Activated CD4-positive, alpha-beta memory T cell treated with anti-CD3 and anti-CD28 coated beads for 36 hours (primary cell): ENCODE measurements around the gene NUDT4. TPM values are rescaled to one million over a fixed set of nuclear protein-coding genes. Genes with fewer than 3 reads are reported as not detected.

ENCODE experiments used
- CTCF ChIA-PET: fragments of 350-600 bp; sonication (Branson Sonifier 250); formaldehyde crosslinking; loops from one replicate; lab custom pipeline; 2021; ENCODE audit warnings: antibody characterized with exemption, inconsistent platforms; lab: Charles Lee
- POLR2A ChIA-PET: fragments of 350-600 bp; sonication (Branson Sonifier 250); formaldehyde crosslinking; loops from one replicate; lab custom pipeline; 2021; ENCODE audit warnings: antibody characterized with exemption; lab: Charles Lee
- DNase-seq: peaks from one replicate; pipeline ENCODE4 v3.0.0-alpha.2; 2020
- H3K27ac Mint-ChIP-seq: one replicate; pipeline ENCODE4 v1.8.0; 2021; ENCODE audit warnings: mixed read lengths
- H3K27me3 Mint-ChIP-seq: one replicate; pipeline ENCODE4 v1.8.0; 2021; ENCODE audit warnings: mixed read lengths
- H3K36me3 Mint-ChIP-seq: one replicate; pipeline ENCODE4 v1.8.0; 2021; ENCODE audit warnings: mixed read lengths
- H3K4me1 Mint-ChIP-seq: one replicate; pipeline ENCODE4 v1.8.0; 2021; ENCODE audit warnings: low read depth, mixed read lengths
- H3K4me3 Mint-ChIP-seq: one replicate; pipeline ENCODE4 v1.8.0; 2021; ENCODE audit warnings: mild to moderate bottlenecking, mixed read lengths
- H3K9me3 Mint-ChIP-seq: one replicate; pipeline ENCODE4 v1.8.0; 2021; ENCODE audit warnings: mixed read lengths
- intact Hi-C: fragments of 100-400 bp; cut with micrococcal nuclease; formaldehyde crosslinking; loops from one replicate; pipeline ENCODE4 v1.15.1; 2023
- total RNA-seq, 2 experiments: library from RNA; stranded (reverse); gene quantifications; one replicate each; pipeline ENCODE4 v1.2.3, GENCODE V29; 2021

NUDT4 gene
- total RNA-seq, 2 experiments from 2014 or later: 58.2 TPM

GRCh38 chr12:93448796-93449195 is 71.1 kb downstream of the NUDT4 start:
- H3K27ac Mint-ChIP-seq: no peak overlapping the region
- no peaks in the 10 kb centered on the region for H3K9me3 Mint-ChIP-seq
- ChIA-PET POLR2A (no interaction called here), CTCF (no interaction called here)
- intact Hi-C loops: loop anchor here (10.0 kb wide), 2 partner anchors 336 to 816 kb away; no protein-coding TSS in a partner anchor
- no peak for DNase-seq
- no peaks in the 10 kb centered on the region for H3K36me3 Mint-ChIP-seq
- no peaks in the 10 kb centered on the region for H3K27me3 Mint-ChIP-seq
- H3K4me1 Mint-ChIP-seq: peaks cover 21% of the 10 kb centered on the region
- H3K4me3 Mint-ChIP-seq: no peak overlapping the region

- intact Hi-C loops: loop anchor here (10.0 kb wide), 2 partner anchors 336 to 816 kb away; no protein-coding TSS in a partner anchor
- Mint-ChIP-seq H3K4me1 (peaks cover 21% of the 10 kb centered on the region), H3K36me3 (no peaks in the 10 kb centered on the region), H3K4me3 (no peak overlapping the region), H3K27me3 (no peaks in the 10 kb centered on the region), H3K27ac (no peak overlapping the region), H3K9me3 (no peaks in the 10 kb centered on the region)
- POLR2A ChIA-PET: interaction anchor here (0.7 kb wide), 1 partner anchor 655 kb away, joined by 4 read pairs; no protein-coding TSS in a partner anchor
- CTCF ChIA-PET: no interaction called here
- no peak for DNase-seq
These were observed 71.6 kb downstream of the NUDT4 start for GRCh38 chr12:93449277-93449676.

DNA sequence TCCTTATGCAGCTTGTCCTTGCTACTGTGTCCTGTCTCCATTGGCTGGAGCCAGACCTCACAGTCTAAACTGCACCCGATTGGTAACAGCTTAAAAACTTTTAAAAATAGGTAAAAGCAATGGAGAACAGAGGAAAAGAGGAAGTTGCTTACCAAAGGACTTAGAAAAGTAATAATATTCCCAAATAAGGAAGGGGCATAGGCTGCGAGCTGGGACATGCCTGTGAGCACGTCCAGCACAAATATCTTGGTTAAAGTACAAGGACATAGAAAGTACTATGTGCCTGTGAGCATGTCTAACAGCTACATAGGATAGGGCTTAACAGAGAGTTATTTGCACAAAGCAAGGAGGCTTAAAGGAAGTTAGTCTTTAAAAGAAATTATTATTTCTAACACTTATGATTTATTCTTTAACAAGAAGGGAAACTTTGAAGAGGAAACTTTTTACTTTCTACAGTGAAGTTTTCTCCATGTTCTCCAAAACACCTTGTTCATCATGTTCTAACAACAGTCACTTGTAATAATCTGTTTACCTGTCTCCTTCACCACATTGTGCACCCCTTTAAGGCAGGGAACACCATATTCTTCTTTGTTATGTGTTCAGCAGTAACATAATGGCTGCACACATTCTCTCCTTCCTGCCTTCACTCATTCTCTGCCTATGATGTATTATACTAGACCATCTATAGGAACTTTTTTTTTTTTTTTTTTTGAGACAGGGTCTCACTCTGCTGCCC is 73.9 kb downstream of the NUDT4 start:
- ChIA-PET POLR2A (no interaction called here), CTCF (interaction anchor here (0.6 kb wide), 1 partner anchor 15 kb away, joined by 4 read pairs; no protein-coding TSS in a partner anchor)
- no peak overlapping the region for H3K4me3 Mint-ChIP-seq

GRCh38 chr12:93453633-93454032 is 75.9 kb downstream of the NUDT4 start:
- no peak overlapping the region for H3K27ac Mint-ChIP-seq
- no peak overlapping the region for H3K4me3 Mint-ChIP-seq
- H3K9me3 Mint-ChIP-seq: no peaks in the 10 kb centered on the region
- H3K36me3 Mint-ChIP-seq: no peaks in the 10 kb centered on the region
- DNase-seq: no peak
- ChIA-PET CTCF (no interaction called here), POLR2A (no interaction called here)
- H3K27me3 Mint-ChIP-seq: no peaks in the 10 kb centered on the region
- intact Hi-C loops: no loop called here
- peaks cover 8% of the 10 kb centered on the region for H3K4me1 Mint-ChIP-seq

More for the DNA sequence above, 73.9 kb downstream of the NUDT4 start:
- H3K4me1 Mint-ChIP-seq: peaks cover 21% of the 10 kb centered on the region
- intact Hi-C loops: no loop called here
- no peak for DNase-seq
- H3K36me3 Mint-ChIP-seq: no peaks in the 10 kb centered on the region
- no peaks in the 10 kb centered on the region for H3K9me3 Mint-ChIP-seq
- H3K27me3 Mint-ChIP-seq: no peaks in the 10 kb centered on the region
- no peak overlapping the region for H3K27ac Mint-ChIP-seq

- ChIA-PET POLR2A (no interaction called here), CTCF (interaction anchor here (1.2 kb wide), 1 partner anchor 12 kb away, joined by 3 read pairs; the partner anchor contains the start of gene MRPL42)
- H3K9me3 Mint-ChIP-seq: no peaks in the 10 kb centered on the region
- H3K27me3 Mint-ChIP-seq: no peaks in the 10 kb centered on the region
- no peaks in the 10 kb centered on the region for H3K36me3 Mint-ChIP-seq
- no peaks in the 10 kb centered on the region for H3K4me1 Mint-ChIP-seq
- intact Hi-C loops: no loop called here
- H3K27ac Mint-ChIP-seq: no peak overlapping the region
- H3K4me3 Mint-ChIP-seq: no peak overlapping the region
- DNase-seq: no peak
These were observed 78.4 kb downstream of the NUDT4 start for GRCh38 chr12:93456077-93456476.

Other genes with a start within 250 kb of the NUDT4 start
- gene UBE2N, start 64.0 kb downstream of the NUDT4 start, total RNA-seq: 100 to 1,000 TPM; 177 TPM
- gene MRPL42, start 89.6 kb downstream of the NUDT4 start, total RNA-seq: 10 to 100 TPM; 65.0 to 67.6 TPM
- 10 to 100 TPM; 22.9 to 23.1 TPM for gene SOCS2, start 194.8 kb downstream of the NUDT4 start, total RNA-seq